ENCODE measurements around the gene CMTR2.

- TF ChIP-seq CTCF (IDR thresholded peaks at IDR 0.05 in 2 of 3, conservative IDR thresholded peaks at IDR 0.05 in 1 of 3; ENCODE audit: borderline replicate concordance in 1 of 3, insufficient read depth in 1 of 3, low read depth in 2 of 3, low read length in 2 of 3) (no peak), EZH2 (IDR thresholded peaks at IDR 0.05) (no peak), POLR2AphosphoS5 (IDR thresholded peaks at IDR 0.05; ENCODE audit: low read depth, low read length) (no peak), CEBPB (IDR thresholded peaks at IDR 0.05; ENCODE audit: low read depth) (no peak), ZBTB33 (IDR thresholded peaks at IDR 0.05; ENCODE audit: extremely low read depth, insufficient replicate concordance, low read length) (no peak)
Observed at GRCh38 chr16:71287911-71288310, 1.3 kb downstream of the CMTR2 start.

Data from HCT116 (cell line).